Stimulated activated CD4-positive, alpha-beta T cell treated with anti-CD3 and anti-CD28 coated beads, Interleukin-12 subunit alpha, Interleukin-12 subunit beta, amount 100 ng/mL, for 48 hours (primary cell): ENCODE results near the gene CD320.

ENCODE experiments used
- DNase-seq, 3 donors: peaks; one replicate each; pipeline ENCODE4 v3.0.0-alpha.2; 2020; ENCODE audit warnings: low read depth in 2 of 3, low spot score in 1 of 3

The CD320 gene

DNA sequence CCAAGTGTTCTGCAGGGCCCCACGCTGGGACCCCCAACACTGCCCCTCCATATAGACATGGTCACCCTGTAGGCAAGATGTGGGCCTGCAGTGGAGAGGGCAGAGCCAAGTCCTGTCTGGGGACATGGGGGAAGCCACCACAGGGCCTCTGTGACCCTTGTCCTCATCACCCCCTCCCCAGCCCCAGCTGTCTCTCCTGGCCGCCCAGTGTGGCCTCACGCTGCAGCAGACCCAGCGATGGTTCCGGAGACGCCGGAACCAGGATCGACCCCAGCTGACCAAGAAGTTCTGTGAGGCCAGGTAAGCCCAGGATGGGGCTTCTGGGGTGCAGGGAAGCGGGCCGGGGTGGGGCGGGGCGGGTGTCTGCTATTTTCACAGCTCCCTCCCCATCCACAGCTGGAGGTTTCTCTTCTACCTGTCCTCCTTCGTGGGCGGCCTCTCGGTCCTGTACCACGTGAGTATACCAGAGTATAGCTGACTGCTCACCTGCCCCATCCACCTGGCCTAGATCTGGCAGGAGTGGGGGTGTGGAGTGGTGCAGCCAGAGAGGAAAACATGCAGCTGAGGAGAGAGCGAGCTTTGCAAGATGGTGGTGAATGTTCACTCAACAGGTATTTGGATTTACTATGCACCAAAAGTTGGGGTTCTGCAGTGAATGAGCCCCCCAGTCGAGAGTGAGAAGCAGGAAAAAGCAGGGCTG, 52.6 kb downstream of the CD320 start:
- no peak for DNase-seq

DNA sequence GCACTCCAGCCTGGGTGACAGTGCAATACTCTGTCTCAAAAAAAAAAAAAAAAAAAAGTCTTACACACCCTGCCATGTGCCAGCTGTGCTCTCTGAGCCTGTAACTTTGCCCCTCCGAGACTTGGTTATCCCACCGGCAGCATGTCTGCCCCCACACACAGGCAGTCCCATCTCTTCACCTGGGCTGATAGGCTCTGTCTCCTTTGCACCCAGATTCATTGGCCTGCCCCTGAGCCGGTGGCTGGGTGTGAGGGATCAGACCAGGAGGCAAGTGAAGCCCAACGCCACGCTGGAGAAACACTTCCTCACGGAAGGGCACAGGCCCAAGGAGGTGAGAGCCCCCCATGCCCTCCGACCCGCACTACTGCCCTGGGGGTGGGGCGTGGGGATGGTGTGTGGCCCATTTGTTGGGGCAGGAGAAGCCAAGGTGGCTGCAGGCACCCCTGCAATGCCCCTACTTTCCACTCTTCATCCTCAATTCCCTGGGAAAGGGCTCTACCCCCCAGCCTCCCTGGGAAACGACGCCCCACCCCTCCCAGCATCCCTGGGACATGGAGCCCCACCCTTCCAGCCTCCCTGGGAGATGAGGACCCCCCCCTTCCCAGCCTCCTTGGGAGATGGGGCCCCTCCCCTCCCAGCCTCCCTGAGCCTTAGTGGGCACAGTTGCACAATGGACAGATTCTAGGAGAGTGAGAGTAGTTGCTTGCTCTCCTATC, 53.7 kb downstream of the CD320 start:
- DNase-seq, result no peak

DNA sequence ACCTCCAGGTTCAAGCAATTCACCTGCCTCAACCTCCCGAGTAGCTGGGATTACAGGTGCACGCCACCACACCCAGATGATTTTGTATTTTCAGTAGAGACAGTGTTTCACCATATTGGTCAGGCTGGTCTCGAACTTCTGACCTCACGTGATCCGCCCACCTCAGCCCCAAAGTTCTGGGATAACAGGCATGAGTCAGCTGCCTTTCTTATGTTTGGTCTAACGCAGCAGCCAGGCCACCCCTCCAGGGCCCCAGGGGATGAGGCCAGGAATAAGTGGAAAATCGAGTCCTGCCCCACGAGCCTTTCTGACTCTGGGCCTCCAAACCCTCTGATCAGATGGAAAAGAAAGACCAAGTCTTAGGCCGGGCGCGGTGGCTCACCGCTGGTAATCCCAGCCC, 54.5 kb downstream of the CD320 start:
- DNase-seq, result no peak

DNA sequence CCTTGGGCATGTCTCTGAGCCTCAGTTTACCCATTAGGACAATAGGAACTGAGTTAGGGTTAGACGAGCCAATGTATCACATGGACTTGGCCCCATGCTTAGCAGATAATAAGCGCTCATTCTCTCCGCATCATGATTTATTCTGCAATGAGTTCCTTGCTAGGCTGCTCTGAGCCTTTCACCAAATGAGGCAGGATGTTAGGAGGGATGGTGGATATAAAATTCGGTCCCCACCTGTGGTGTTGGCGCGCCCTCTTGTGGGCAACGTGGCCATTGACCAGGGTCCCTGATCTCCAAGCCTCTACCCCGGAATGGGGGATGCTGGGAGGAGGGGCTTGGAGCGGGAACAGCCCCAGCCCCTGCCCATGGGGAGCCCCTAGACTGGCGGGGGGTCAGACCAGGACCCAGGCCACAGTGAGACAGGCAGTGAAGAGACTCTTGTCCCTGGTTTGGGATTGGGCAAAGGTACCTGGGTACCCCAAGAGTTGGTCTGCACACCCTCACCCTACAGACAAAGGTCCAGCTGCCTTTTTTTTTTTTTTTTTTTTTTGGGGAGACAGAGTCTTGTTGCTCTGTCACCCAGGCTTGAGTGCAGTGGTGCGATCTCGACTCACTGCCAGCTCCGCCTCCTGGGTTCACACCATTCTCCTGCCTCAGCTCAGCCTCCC, 55.1 kb downstream of the CD320 start:
- peak; percentile 68 to 85 (median 75) for DNase-seq
